Keratinocyte (primary cell): ENCODE data around the gene DSG1. TPM values are rescaled to one million over a fixed set of nuclear protein-coding genes. Genes with fewer than 3 reads are reported as not detected.

Experiments used
- DNase-seq: peaks from one replicate; pipeline ENCODE4 v3.0.0-alpha.2; 2011; ENCODE audit warnings: low read depth, missing footprints, low spot score
- FAIRE-seq: peaks from 2 replicates; lab custom pipeline; 2011; peaks lifted over from hg19 to GRCh38; lab: Jason Lieb, UNC
- H2AFZ ChIP-seq: 2 replicates; pipeline ENCODE4 v1.6.0; 2012; ENCODE audit warnings: low read length, control low read depth, inconsistent platforms; ENCODE audit not compliant: control insufficient read depth
- H3K27ac ChIP-seq: 2 replicates; pipeline ENCODE4 v1.5.1; 2011; ENCODE audit warnings: low read length; ENCODE audit not compliant: control insufficient read depth, insufficient read depth
- H3K27me3 ChIP-seq: 3 replicates; pipeline ENCODE4 v1.6.0; 2011; ENCODE audit warnings: low read length; ENCODE audit not compliant: control insufficient read depth, insufficient read depth; ENCODE audit errors: extremely low read depth
- H3K36me3 ChIP-seq, 2 experiments: 2 replicates in 1 of 2; 3 replicates in 1 of 2; pipeline ENCODE4 v1.5.1; 2011; ENCODE audit warnings: low read length in 2 of 2, mild to moderate bottlenecking in 1 of 2; ENCODE audit not compliant: control insufficient read depth in 2 of 2, insufficient read depth in 2 of 2; ENCODE audit errors: extremely low read depth in 1 of 2
- H3K4me1 ChIP-seq: 3 replicates; pipeline ENCODE4 v1.5.1; 2011; ENCODE audit warnings: low read length; ENCODE audit not compliant: control insufficient read depth, insufficient read depth; ENCODE audit errors: extremely low read depth
- H3K4me2 ChIP-seq: 3 replicates; pipeline ENCODE4 v1.6.0; 2011; ENCODE audit warnings: low read depth, low read length; ENCODE audit not compliant: control insufficient read depth, insufficient read depth; ENCODE audit errors: extremely low read depth
- H3K4me3 ChIP-seq, 3 experiments: fragments of 200-600 bp in 1 of 3; sonication (generic) in 1 of 3; 2 replicates in 2 of 3; 3 replicates in 1 of 3; pipeline ENCODE4 v1.5.1; 2011 to 2016; ENCODE audit warnings: low read length in 3 of 3, mild to moderate bottlenecking in 3 of 3, control low read depth in 2 of 3, inconsistent platforms in 1 of 3, low read depth in 1 of 3, mixed read lengths in 1 of 3, mixed run types in 1 of 3, moderate library complexity in 1 of 3; ENCODE audit not compliant: control insufficient read depth in 2 of 3, insufficient read depth in 2 of 3; ENCODE audit errors: extremely low read depth in 1 of 3
- H3K79me2 ChIP-seq: 2 replicates; pipeline ENCODE4 v1.6.0; 2012; ENCODE audit warnings: low read length; ENCODE audit not compliant: control insufficient read depth, insufficient read depth
- H3K9ac ChIP-seq: 3 replicates; pipeline ENCODE4 v1.6.0; 2011; ENCODE audit warnings: low read length; ENCODE audit not compliant: control insufficient read depth, insufficient read depth; ENCODE audit errors: extremely low read depth
- H3K9me1 ChIP-seq: 3 replicates; pipeline ENCODE4 v1.6.0; 2011; ENCODE audit warnings: low read length; ENCODE audit not compliant: control insufficient read depth, insufficient read depth; ENCODE audit errors: extremely low read depth
- H3K9me3 ChIP-seq: 2 replicates; pipeline ENCODE4 v1.5.1; 2012; ENCODE audit warnings: low read depth, low read length; ENCODE audit not compliant: control insufficient read depth
- H4K20me1 ChIP-seq: 3 replicates; pipeline ENCODE4 v1.6.0; 2011; ENCODE audit warnings: low read length; ENCODE audit not compliant: control insufficient read depth, insufficient read depth; ENCODE audit errors: extremely low read depth
- EZH2 ChIP-seq: IDR thresholded peaks from one replicate; pipeline ENCODE4 v1.6.1; 2012; ENCODE audit warnings: inconsistent platforms, mild to moderate bottlenecking, low read length, moderate library complexity
- dilution Hi-C: fragments of 300-500 bp; cut with MboI; formaldehyde crosslinking; loops from one replicate; pipeline ENCODE4 v1.7.0; 2020; ENCODE audit warnings: low sequenced_read_pairs; ENCODE audit not compliant: extremely low pct_ligation_motif_present
- polyA plus RNA-seq, 5 experiments: library from polyadenylated mRNA; depleted of rRNA in 3 of 5; stranded (reverse) in 3 of 5; stranded (forward) in 1 of 5; unstranded in 1 of 5; fragments of >200 nt; gene quantifications; 1 replicate in 1 of 5; 2 replicates in 3 of 5; 3 replicates in 1 of 5; pipeline versions ENCODE4 v1.2.1 to v1.2.3, GENCODE V29; 2011 to 2012; ENCODE audit warnings: missing spikeins in 2 of 5, low read depth in 1 of 5, low replicate concordance in 1 of 5
- TF ChIP-seq, protein P1 (sequence below), 3 experiments: IDR thresholded peaks in 1 of 3; conservative IDR thresholded peaks in 1 of 3; optimal IDR thresholded peaks in 1 of 3; 2 replicates in 2 of 3; 3 replicates in 1 of 3; pipeline versions ENCODE3 to v1.5.1; 2011; ENCODE audit warnings: low read length in 3 of 3, mild to moderate bottlenecking in 3 of 3, moderate library complexity in 2 of 3, control low read depth in 1 of 3, inconsistent platforms in 1 of 3; ENCODE audit not compliant: insufficient read depth in 2 of 3; ENCODE audit errors: extremely low read depth in 1 of 3

Gene DSG1
- polyA plus RNA-seq, 1 donor (not counting 4 experiments of a cell fraction or from before 2014, with no cell fraction given), result 27.6 TPM

DNA sequence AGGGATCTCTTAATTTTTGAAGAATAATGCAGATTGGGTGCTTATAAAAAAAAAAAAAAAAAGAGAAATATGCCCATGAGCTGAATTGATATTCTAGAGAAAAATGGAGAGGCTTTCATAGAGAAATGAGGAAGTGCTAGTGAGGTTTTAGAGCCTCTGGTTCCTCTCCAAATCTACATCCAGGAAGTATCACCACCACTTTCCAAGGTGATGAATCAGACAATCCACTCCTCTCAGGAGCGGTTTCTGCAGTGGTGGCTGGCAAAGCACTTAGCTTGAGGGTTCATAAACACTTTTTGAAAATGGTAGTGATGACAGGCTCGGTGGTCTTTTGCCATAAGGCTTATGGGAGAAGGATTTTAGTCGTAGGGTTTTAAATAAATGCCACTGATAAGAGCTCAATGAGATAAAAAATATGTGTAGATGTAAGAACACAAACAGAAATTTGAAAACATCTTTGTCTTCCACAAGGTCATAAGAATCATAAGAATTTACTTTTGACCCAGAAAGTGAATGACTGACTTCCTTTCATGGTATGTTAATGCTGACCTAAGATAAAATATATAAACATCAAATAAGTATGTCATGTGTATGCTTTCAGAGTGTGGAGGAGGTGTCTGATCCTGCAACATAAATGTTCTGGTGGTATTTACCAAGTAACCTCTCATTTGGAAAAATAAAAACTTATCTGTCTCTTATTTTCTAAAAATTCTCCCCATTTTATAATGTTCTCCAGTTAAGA, 42.1 kb upstream of the DSG1 start:
- Histone ChIP-seq H3K27ac (peak overlapping the region; percentile 58), H3K79me2 (no peaks in the 10 kb centered on the region), H3K36me3 (no peaks in the 10 kb centered on the region), H3K9ac (peak overlapping the region; percentile 16), H3K9me3 (no peaks in the 10 kb centered on the region), H3K27me3 (no peaks in the 10 kb centered on the region), H4K20me1 (no peaks in the 10 kb centered on the region), H3K4me1 (peaks cover 22% of the 10 kb centered on the region), H3K9me1 (no peaks in the 10 kb centered on the region), H3K4me2 (peak overlapping the region; percentile 69), H2AFZ (no peak overlapping the region), H3K4me3 (no peak overlapping the region)
- TF ChIP-seq EZH2, result no peak
- TF ChIP-seq, protein P1, sequence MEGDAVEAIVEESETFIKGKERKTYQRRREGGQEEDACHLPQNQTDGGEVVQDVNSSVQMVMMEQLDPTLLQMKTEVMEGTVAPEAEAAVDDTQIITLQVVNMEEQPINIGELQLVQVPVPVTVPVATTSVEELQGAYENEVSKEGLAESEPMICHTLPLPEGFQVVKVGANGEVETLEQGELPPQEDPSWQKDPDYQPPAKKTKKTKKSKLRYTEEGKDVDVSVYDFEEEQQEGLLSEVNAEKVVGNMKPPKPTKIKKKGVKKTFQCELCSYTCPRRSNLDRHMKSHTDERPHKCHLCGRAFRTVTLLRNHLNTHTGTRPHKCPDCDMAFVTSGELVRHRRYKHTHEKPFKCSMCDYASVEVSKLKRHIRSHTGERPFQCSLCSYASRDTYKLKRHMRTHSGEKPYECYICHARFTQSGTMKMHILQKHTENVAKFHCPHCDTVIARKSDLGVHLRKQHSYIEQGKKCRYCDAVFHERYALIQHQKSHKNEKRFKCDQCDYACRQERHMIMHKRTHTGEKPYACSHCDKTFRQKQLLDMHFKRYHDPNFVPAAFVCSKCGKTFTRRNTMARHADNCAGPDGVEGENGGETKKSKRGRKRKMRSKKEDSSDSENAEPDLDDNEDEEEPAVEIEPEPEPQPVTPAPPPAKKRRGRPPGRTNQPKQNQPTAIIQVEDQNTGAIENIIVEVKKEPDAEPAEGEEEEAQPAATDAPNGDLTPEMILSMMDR (optimal IDR thresholded peaks at IDR 0.05 in 1 of 3, IDR thresholded peaks at IDR 0.05 in 1 of 3, conservative IDR thresholded peaks at IDR 0.05 in 1 of 3; ENCODE audit: extremely low read depth in 1 of 3, insufficient read depth in 2 of 3, low read length in 3 of 3), result no peak
- dilution Hi-C loops, result no loop called here
- FAIRE-seq, result peak; percentile 91
- DNase-seq, result no peak

DNA sequence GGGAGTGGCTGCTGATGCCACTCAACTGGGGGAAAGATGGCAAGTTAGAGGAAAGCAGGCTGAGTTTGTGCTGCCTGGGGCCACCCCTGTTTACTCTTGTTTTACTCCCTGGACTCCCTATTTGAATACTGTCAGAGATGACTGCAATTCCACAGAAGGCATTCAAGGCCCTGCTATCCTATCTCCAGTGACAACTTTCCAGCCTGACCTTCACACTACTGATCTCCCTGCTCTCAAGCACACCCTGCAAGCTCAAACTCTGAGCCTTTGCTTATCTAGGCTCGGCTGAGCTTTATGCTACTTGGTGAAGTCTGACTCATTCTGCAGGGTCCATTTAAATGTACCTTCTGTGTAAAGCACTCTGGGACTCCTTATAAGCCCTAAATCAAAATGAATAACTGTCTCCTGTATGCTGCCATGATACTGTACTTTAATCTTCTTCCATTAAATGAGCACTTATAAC, 39.3 kb upstream of the DSG1 start:
- TF ChIP-seq, protein P1 (optimal IDR thresholded peaks at IDR 0.05 in 1 of 3, IDR thresholded peaks at IDR 0.05 in 1 of 3, conservative IDR thresholded peaks at IDR 0.05 in 1 of 3; ENCODE audit: extremely low read depth in 1 of 3, insufficient read depth in 2 of 3, low read length in 3 of 3), result no peak
- TF ChIP-seq EZH2, result no peak
- no peak overlapping the region for H3K9ac ChIP-seq
- no peak overlapping the region for H3K27ac ChIP-seq
- no peaks in the 10 kb centered on the region for H3K79me2 ChIP-seq
- peaks cover 22% of the 10 kb centered on the region for H3K4me1 ChIP-seq
- no peak for FAIRE-seq
- H2AFZ ChIP-seq, result no peak overlapping the region
- DNase-seq, result no peak
- no peak overlapping the region for H3K4me3 ChIP-seq
- no peaks in the 10 kb centered on the region for H3K9me3 ChIP-seq
- H3K4me2 ChIP-seq, result no peak overlapping the region
- no peaks in the 10 kb centered on the region for H3K36me3 ChIP-seq
- no peaks in the 10 kb centered on the region for H3K27me3 ChIP-seq
- dilution Hi-C loops, result no loop called here
- H4K20me1 ChIP-seq, result no peaks in the 10 kb centered on the region
- H3K9me1 ChIP-seq, result no peaks in the 10 kb centered on the region
